ENCODE results near the gene SLC66A1. TPM values are rescaled to one million over a fixed set of nuclear protein-coding genes. Genes with fewer than 3 reads are reported as not detected.

SLC66A1 gene
- total and polyA plus RNA-seq, 2 of the 13 experiments (the other 11 are each of a cell fraction or from before 2014, with no cell fraction given) = 15.4 to 18.9 TPM

DNA sequence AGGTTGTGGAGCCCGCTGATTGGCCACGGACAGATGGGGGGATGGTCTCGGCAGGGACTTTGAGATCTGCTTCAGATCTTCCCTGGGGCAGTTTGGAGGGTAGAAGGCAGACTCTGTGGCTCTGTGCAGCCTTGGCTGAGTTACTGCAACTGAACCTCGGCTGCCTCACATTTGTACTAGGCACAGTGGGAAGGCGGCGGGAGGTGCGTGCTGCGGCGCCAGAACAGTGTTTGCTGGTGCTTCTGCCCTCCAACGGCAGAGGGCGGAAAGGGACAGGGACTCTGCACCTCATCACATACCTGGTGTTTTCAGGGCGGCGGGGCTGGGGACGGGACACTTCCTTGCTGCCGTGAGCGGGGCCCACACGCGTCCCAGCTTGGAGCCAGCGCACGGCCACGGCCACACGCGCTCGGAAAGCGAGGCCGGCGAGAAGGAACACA lies 26.2 kb downstream of the SLC66A1 start (continued):
- TF ChIP-seq, protein P1, sequence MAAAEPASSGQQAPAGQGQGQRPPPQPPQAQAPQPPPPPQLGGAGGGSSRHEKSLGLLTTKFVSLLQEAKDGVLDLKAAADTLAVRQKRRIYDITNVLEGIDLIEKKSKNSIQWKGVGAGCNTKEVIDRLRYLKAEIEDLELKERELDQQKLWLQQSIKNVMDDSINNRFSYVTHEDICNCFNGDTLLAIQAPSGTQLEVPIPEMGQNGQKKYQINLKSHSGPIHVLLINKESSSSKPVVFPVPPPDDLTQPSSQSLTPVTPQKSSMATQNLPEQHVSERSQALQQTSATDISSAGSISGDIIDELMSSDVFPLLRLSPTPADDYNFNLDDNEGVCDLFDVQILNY (CRISPR knock-in tag; conservative IDR thresholded peaks at IDR 0.05) = no peak
- TF ChIP-seq, protein P2, sequence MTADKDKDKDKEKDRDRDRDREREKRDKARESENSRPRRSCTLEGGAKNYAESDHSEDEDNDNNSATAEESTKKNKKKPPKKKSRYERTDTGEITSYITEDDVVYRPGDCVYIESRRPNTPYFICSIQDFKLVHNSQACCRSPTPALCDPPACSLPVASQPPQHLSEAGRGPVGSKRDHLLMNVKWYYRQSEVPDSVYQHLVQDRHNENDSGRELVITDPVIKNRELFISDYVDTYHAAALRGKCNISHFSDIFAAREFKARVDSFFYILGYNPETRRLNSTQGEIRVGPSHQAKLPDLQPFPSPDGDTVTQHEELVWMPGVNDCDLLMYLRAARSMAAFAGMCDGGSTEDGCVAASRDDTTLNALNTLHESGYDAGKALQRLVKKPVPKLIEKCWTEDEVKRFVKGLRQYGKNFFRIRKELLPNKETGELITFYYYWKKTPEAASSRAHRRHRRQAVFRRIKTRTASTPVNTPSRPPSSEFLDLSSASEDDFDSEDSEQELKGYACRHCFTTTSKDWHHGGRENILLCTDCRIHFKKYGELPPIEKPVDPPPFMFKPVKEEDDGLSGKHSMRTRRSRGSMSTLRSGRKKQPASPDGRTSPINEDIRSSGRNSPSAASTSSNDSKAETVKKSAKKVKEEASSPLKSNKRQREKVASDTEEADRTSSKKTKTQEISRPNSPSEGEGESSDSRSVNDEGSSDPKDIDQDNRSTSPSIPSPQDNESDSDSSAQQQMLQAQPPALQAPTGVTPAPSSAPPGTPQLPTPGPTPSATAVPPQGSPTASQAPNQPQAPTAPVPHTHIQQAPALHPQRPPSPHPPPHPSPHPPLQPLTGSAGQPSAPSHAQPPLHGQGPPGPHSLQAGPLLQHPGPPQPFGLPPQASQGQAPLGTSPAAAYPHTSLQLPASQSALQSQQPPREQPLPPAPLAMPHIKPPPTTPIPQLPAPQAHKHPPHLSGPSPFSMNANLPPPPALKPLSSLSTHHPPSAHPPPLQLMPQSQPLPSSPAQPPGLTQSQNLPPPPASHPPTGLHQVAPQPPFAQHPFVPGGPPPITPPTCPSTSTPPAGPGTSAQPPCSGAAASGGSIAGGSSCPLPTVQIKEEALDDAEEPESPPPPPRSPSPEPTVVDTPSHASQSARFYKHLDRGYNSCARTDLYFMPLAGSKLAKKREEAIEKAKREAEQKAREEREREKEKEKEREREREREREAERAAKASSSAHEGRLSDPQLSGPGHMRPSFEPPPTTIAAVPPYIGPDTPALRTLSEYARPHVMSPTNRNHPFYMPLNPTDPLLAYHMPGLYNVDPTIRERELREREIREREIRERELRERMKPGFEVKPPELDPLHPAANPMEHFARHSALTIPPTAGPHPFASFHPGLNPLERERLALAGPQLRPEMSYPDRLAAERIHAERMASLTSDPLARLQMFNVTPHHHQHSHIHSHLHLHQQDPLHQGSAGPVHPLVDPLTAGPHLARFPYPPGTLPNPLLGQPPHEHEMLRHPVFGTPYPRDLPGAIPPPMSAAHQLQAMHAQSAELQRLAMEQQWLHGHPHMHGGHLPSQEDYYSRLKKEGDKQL (CRISPR knock-in tag; IDR thresholded peaks at IDR 0.05; ENCODE audit: low read depth) = no peak
- TF ChIP-seq FOSL2 (CRISPR knock-in tag; IDR thresholded peaks at IDR 0.05) (no peak), REPIN1 (CRISPR knock-in tag; IDR thresholded peaks at IDR 0.05; ENCODE audit: borderline replicate concordance, low read depth) (peak; percentile 91), NRL (CRISPR knock-in tag; IDR thresholded peaks at IDR 0.05; ENCODE audit: borderline replicate concordance) (0 out of 2 replicates have a peak, but pooled peaks have one; percentile 24), ZNF839 (CRISPR knock-in tag; IDR thresholded peaks at IDR 0.05; ENCODE audit: borderline replicate concordance) (peak; percentile 64; the same call in 1 of the 2 replicates), ELF3 (CRISPR knock-in tag; IDR thresholded peaks at IDR 0.05) (peak; percentile 46; the same call in 1 of the 2 replicates), KDM4B (CRISPR knock-in tag; IDR thresholded peaks at IDR 0.05) (peak; percentile 42; the same call in 1 of the 2 replicates), ONECUT2 (CRISPR knock-in tag; IDR thresholded peaks at IDR 0.05) (no peak), TGIF2 (CRISPR knock-in tag; IDR thresholded peaks at IDR 0.05) (no peak), ZNF441 (CRISPR knock-in tag; IDR thresholded peaks at IDR 0.05; ENCODE audit: borderline replicate concordance) (0 out of 2 replicates have a peak, but pooled peaks have one; percentile 44), ZNF234 (CRISPR knock-in tag; conservative IDR thresholded peaks at IDR 0.05) (peak; percentile 76; the same call in 1 of the 2 replicates), TAF1 (CRISPR knock-in tag; IDR thresholded peaks at IDR 0.05) (peak; percentile 49; the same call in 1 of the 2 replicates), RBM39 (IDR thresholded peaks at IDR 0.05; ENCODE audit: low read depth, low read length, poor library complexity, severe bottlenecking) (peak; percentile 32), BCL6 (CRISPR knock-in tag; IDR thresholded peaks at IDR 0.05) (peak; percentile 13; the same call in 1 of the 2 replicates), ZSCAN31 (CRISPR knock-in tag; IDR thresholded peaks at IDR 0.05; ENCODE audit: low read depth) (peak; percentile 79; the same call in 1 of the 2 replicates), FOXA3 (CRISPR knock-in tag; IDR thresholded peaks at IDR 0.05) (no peak), KDM3A (CRISPR knock-in tag; IDR thresholded peaks at IDR 0.05; ENCODE audit: low read depth) (0 out of 2 replicates have a peak, but pooled peaks have one; percentile 51)
- TF ChIP-seq, protein P3, sequence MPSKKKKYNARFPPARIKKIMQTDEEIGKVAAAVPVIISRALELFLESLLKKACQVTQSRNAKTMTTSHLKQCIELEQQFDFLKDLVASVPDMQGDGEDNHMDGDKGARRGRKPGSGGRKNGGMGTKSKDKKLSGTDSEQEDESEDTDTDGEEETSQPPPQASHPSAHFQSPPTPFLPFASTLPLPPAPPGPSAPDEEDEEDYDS (CRISPR knock-in tag; IDR thresholded peaks at IDR 0.05) = peak; percentile 36; the same call in 1 of the 2 replicates
- TF ChIP-seq, protein P4, sequence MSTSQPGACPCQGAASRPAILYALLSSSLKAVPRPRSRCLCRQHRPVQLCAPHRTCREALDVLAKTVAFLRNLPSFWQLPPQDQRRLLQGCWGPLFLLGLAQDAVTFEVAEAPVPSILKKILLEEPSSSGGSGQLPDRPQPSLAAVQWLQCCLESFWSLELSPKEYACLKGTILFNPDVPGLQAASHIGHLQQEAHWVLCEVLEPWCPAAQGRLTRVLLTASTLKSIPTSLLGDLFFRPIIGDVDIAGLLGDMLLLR (CRISPR knock-in tag; IDR thresholded peaks at IDR 0.05) = peak; percentile 69; the same call in 1 of the 2 replicates
- TF ChIP-seq, protein P5, sequence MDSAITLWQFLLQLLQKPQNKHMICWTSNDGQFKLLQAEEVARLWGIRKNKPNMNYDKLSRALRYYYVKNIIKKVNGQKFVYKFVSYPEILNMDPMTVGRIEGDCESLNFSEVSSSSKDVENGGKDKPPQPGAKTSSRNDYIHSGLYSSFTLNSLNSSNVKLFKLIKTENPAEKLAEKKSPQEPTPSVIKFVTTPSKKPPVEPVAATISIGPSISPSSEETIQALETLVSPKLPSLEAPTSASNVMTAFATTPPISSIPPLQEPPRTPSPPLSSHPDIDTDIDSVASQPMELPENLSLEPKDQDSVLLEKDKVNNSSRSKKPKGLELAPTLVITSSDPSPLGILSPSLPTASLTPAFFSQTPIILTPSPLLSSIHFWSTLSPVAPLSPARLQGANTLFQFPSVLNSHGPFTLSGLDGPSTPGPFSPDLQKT (CRISPR knock-in tag; IDR thresholded peaks at IDR 0.05; ENCODE audit: borderline replicate concordance) = no peak

All from HepG2 (cell line).